HFFc6 (cell line): ENCODE results near the gene MS4A8. TPM values are rescaled to one million over a fixed set of nuclear protein-coding genes. Genes with fewer than 3 reads are reported as not detected.

Experiments used
- DNase-seq: peaks from one replicate; pipeline ENCODE4 v3.0.0-alpha.2; 2018
- H3K27ac Mint-ChIP-seq: 2 replicates; pipeline ENCODE4 v1.8.0; 2020; ENCODE audit warnings: mild to moderate bottlenecking, mixed read lengths
- H3K27me3 Mint-ChIP-seq: 2 replicates; pipeline ENCODE4 v1.8.0; 2021; ENCODE audit warnings: mild to moderate bottlenecking, moderate library complexity, mixed read lengths; ENCODE audit not compliant: insufficient read depth
- H3K36me3 Mint-ChIP-seq: 2 replicates; pipeline ENCODE4 v1.8.0; 2021; ENCODE audit warnings: low read depth, mixed read lengths
- H3K4me1 Mint-ChIP-seq: 2 replicates; pipeline ENCODE4 v1.8.0; 2020; ENCODE audit warnings: low read depth, mixed read lengths
- H3K4me3 Mint-ChIP-seq: 2 replicates; pipeline ENCODE4 v1.8.0; 2020; ENCODE audit warnings: mild to moderate bottlenecking, moderate library complexity, mixed read lengths
- H3K9me3 Mint-ChIP-seq: 2 replicates; pipeline ENCODE4 v1.8.0; 2020; ENCODE audit warnings: mild to moderate bottlenecking, mixed read lengths
- total RNA-seq, 6 experiments: library from RNA; stranded (reverse); fragmentation: NEBNext Ultra II Directional; extraction: Animal tissue kit (Norgen Biotek cat#: 25700); gene quantifications; 2 replicates in 1 of 6; 3 replicates in 5 of 6; pipeline ENCODE4 v1.2.3, GENCODE V29; 2021
- TF ChIP-seq, protein P1 (sequence below): fragments of 200-600 bp; sonication (generic); IDR thresholded peaks from 2 replicates; pipeline ENCODE4 v1.5.0; 2021; ENCODE audit warnings: antibody characterized with exemption, mild to moderate bottlenecking

MS4A8 gene
- total RNA-seq, 6 experiments from 2014 or later = not detected

DNA sequence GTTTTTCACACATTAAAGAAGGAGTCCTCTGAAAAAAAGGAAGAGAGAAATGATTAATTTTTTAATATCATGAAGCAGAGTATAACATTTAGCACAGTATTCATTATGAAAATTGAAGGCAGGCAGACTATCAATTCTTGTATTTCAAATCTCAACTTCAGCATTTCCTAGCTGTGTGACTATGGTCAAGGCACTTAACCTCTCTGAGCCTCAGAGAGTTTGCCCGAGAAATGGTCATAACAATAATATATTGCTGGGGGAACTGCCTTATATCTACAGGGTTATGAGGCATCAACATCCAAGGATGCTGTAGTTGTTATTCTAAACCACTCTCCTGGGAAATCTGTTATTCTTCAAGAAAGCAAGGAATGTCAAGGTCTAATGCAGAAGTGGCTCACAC lies 26.2 kb downstream of the MS4A8 start:
- no peak overlapping the region for H3K4me3 Mint-ChIP-seq
- no peaks in the 10 kb centered on the region for H3K36me3 Mint-ChIP-seq
- H3K27me3 Mint-ChIP-seq = peaks cover 12% of the 10 kb centered on the region
- H3K27ac Mint-ChIP-seq = no peak overlapping the region
- H3K4me1 Mint-ChIP-seq = no peaks in the 10 kb centered on the region
- H3K9me3 Mint-ChIP-seq = no peaks in the 10 kb centered on the region
- DNase-seq = no peak
- TF ChIP-seq, protein P1, sequence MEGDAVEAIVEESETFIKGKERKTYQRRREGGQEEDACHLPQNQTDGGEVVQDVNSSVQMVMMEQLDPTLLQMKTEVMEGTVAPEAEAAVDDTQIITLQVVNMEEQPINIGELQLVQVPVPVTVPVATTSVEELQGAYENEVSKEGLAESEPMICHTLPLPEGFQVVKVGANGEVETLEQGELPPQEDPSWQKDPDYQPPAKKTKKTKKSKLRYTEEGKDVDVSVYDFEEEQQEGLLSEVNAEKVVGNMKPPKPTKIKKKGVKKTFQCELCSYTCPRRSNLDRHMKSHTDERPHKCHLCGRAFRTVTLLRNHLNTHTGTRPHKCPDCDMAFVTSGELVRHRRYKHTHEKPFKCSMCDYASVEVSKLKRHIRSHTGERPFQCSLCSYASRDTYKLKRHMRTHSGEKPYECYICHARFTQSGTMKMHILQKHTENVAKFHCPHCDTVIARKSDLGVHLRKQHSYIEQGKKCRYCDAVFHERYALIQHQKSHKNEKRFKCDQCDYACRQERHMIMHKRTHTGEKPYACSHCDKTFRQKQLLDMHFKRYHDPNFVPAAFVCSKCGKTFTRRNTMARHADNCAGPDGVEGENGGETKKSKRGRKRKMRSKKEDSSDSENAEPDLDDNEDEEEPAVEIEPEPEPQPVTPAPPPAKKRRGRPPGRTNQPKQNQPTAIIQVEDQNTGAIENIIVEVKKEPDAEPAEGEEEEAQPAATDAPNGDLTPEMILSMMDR = no peak

DNA sequence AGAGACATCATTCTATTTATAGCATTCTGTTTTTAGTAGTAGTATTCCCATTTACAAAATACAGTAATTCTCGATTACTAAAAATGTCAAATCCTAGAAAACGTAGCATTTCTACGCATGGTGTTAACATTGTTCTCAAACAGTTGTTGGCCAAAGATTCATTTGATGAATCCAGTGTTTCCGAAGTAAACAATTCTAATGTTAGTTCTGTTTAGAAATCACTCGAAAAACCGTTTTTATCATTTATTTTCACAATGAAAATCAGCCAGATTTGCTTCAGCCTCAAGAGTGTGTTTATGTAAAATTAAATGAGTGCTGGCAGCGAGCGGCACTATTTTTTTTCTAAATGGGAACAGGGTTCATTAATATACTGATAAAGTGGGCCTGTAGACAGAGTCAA lies 32.2 kb downstream of the MS4A8 start:
- Mint-ChIP-seq H3K27ac (no peak overlapping the region), H3K36me3 (no peaks in the 10 kb centered on the region), H3K27me3 (peaks cover 23% of the 10 kb centered on the region), H3K4me3 (no peak overlapping the region), H3K9me3 (no peaks in the 10 kb centered on the region), H3K4me1 (no peaks in the 10 kb centered on the region)
- DNase-seq = no peak
- TF ChIP-seq, protein P1 = no peak

- H3K36me3 Mint-ChIP-seq = no peaks in the 10 kb centered on the region
- no peaks in the 10 kb centered on the region for H3K9me3 Mint-ChIP-seq
- no peak overlapping the region for H3K27ac Mint-ChIP-seq
- no peak for DNase-seq
- H3K27me3 Mint-ChIP-seq = peaks cover 19% of the 10 kb centered on the region
- no peak overlapping the region for H3K4me3 Mint-ChIP-seq
- TF ChIP-seq, protein P1 = no peak
- H3K4me1 Mint-ChIP-seq = no peaks in the 10 kb centered on the region
Measured at GRCh38 chr11:60734279-60734678, 34.9 kb downstream of the MS4A8 start.

DNA sequence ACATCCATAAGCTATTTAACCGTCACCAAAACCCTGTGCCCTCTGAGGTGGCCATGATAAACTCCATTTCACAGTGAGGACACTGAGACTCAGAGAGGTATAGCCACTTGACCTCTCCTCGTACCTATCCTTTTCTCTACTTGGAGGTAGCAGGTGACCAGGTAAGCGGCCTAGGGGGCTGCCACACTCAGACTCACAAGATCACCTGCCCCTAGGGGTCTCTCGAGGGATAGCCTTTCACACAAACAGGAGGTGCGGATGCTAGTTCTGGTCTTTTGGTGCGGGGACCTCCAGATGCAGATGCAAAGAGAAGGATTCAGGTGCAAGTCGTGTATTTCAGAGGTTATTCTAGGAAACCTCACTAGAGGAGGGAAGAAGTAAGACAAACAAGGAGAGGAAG lies 39.7 kb downstream of the MS4A8 start:
- Mint-ChIP-seq H3K4me3 (no peak overlapping the region), H3K9me3 (no peaks in the 10 kb centered on the region), H3K27me3 (peaks cover 3% of the 10 kb centered on the region), H3K4me1 (no peaks in the 10 kb centered on the region), H3K36me3 (no peaks in the 10 kb centered on the region), H3K27ac (no peak overlapping the region)
- TF ChIP-seq, protein P1 = peak; percentile 14; the same call in 1 of the 2 replicates
- no peak for DNase-seq

- H3K27ac Mint-ChIP-seq = no peak overlapping the region
- TF ChIP-seq, protein P1 = no peak
- H3K9me3 Mint-ChIP-seq = no peaks in the 10 kb centered on the region
- H3K4me1 Mint-ChIP-seq = no peaks in the 10 kb centered on the region
- H3K36me3 Mint-ChIP-seq = no peaks in the 10 kb centered on the region
- DNase-seq = no peak
- peaks cover 3% of the 10 kb centered on the region for H3K27me3 Mint-ChIP-seq
- H3K4me3 Mint-ChIP-seq = no peak overlapping the region
Measured at GRCh38 chr11:60740573-60740972, 41.2 kb downstream of the MS4A8 start.

DNA sequence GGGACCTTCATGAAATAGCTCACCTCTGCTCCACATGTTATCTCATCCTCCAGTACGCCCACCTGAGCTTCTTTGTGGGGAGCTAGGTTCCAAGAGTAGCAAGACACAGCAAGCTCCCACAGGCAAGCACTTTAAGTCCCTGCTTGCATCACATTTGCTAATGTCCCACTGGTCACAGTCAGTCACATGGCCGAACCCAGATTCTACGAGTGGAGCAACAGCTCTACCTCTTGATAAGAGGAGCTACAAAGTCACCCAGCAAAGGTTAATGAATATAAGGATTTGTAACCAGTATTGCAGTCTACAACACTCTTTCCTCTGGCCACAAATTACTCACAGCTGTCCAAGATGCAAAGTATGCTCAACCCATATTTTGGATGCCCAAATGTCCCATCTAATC lies 42.0 kb downstream of the MS4A8 start:
- DNase-seq = no peak
- no peaks in the 10 kb centered on the region for H3K9me3 Mint-ChIP-seq
- no peaks in the 10 kb centered on the region for H3K4me1 Mint-ChIP-seq

More for the DNA sequence above, 42.0 kb downstream of the MS4A8 start:
- Mint-ChIP-seq H3K27ac (no peak overlapping the region), H3K36me3 (no peaks in the 10 kb centered on the region), H3K4me3 (no peak overlapping the region), H3K27me3 (peaks cover 3% of the 10 kb centered on the region)
- TF ChIP-seq, protein P1 = no peak
